ENCODE measurements around the gene GRAMD1C.

DNA sequence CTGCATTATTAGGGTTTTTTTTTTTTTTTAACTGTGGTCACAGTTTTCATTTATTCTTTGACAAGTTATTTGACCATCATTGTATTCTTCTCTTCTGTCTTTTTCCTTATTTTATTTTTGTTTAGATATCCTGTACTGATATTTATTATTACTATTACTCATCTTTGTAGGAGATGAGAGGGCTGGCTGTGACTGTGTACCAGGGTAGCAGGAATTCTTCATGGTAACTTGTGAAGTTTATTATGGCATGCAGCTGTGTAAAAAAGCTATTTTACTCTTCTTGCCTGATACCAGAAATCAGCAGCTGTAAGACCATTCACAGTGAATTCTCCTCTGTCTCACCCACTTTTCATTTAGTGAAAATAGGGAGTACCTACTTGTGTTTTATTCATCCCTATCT, 47.2 kb upstream of the GRAMD1C start:
- TF ChIP-seq CTCF (IDR thresholded peaks at IDR 0.05; ENCODE audit: insufficient read depth, low read depth, low read length) (no peak), EZH2 (IDR thresholded peaks at IDR 0.05; ENCODE audit: insufficient read depth, low read length) (no peak)
